ENCODE measurements around the gene NLRC5.

DNA sequence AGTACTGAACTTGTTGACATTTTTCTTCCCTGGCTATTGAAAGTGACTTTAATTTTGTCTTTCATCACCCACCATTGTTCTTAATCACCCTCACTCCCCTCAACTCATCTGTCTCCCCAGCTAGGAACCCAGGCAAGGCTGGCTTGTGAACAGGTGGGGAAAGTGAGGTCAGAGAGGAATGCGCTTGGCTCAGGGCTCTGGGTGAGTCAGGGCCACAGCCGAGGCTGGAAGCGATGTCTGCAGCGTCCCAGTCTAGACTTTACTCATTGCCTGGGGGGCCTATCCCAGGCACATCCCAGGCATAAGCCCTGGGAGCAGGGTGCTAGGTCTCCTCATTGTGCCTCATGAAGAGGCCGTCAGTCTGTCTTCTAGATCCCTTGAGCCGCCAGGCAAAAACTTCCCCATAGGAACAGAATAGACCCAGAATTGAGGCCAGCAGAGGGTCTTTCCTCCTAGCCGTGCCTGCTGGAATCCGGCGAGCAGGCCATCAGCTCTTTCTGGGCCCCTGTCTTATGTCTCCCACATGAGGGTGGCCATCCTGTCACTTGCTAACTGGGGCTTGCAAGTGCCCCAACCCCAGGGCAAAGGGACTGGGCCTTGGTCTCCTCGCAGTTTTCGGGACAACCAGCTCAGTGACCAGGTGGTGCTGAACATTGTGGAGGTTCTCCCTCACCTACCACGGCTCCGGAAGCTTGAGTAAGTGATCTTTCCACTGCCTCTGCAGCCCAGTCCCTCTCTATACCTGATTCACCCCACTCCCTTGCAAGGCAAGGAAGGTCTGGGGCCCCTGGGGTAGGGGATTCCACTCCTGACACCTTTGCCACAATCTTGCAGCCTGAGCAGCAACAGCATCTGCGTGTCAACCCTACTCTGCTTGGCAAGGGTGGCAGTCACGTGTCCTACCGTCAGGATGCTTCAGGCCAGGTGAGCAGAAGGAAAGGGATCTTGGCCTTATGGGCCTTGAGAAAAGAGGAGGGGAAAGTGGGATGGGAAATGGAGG, 40.1 kb downstream of the NLRC5 start:
- TF ChIP-seq, protein P1, sequence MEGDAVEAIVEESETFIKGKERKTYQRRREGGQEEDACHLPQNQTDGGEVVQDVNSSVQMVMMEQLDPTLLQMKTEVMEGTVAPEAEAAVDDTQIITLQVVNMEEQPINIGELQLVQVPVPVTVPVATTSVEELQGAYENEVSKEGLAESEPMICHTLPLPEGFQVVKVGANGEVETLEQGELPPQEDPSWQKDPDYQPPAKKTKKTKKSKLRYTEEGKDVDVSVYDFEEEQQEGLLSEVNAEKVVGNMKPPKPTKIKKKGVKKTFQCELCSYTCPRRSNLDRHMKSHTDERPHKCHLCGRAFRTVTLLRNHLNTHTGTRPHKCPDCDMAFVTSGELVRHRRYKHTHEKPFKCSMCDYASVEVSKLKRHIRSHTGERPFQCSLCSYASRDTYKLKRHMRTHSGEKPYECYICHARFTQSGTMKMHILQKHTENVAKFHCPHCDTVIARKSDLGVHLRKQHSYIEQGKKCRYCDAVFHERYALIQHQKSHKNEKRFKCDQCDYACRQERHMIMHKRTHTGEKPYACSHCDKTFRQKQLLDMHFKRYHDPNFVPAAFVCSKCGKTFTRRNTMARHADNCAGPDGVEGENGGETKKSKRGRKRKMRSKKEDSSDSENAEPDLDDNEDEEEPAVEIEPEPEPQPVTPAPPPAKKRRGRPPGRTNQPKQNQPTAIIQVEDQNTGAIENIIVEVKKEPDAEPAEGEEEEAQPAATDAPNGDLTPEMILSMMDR (IDR thresholded peaks at IDR 0.05), result no peak
- no peak for TF ChIP-seq POLR2A (IDR thresholded peaks at IDR 0.05)

Measured in body of pancreas (tissue), 4 donors.